ENCODE measurements around the gene GTF3C1.

The GTF3C1 gene

DNA sequence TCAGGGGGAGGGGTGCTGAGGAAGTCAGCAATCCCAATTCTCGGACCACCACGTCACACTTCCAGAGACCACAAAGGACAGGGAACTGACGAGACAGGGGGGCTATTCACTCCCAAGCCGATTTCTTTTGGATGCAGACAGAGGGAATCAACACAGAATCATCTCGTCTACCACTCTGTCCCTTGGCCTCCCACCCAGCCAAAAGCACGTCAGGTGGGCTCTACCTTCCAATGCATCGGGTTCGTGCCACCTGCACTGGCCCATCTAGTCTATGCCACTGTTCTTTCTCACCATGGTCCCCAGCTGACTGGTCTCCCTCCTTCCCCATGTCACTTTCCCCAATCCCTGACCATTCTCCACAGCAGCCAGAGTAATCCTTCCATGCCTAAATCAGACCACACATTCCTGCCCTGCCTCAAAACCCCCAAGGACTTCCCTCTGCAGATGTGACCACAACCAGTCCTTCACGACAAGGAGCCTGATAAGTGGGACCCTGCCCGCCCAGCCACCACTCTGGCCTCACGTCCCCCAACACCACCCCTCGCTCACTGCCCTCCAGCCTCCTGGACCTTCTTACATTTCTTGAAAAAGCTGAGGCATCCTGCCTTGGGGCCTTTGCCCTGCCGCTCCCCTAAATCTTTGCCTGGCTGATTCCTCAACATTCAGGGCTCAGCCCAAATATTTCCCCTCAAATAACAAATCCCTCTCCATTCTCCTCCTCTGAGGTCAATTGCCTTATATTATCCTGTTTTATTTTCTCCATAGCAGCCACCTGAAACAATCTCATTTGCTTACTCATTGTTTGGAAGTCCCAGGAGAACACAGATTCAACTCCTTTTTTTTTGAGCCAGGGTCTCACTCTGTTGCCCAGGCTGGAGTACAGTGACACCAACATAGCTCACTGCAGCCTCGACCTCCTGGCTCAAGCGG is 77.4 kb downstream of the GTF3C1 start:
- no peak for DNase-seq (ENCODE audit: low read depth)
- H3K4me3 ChIP-seq (ENCODE audit: low read length): no peak overlapping the region

GRCh38 chr16:27471661-27472060 is 78.1 kb downstream of the GTF3C1 start:
- Histone ChIP-seq H3K27me3 (replicated peaks; ENCODE audit: control insufficient read depth, insufficient read depth, low read length) (no peaks in the 10 kb centered on the region), H3K4me1 (ENCODE audit: control insufficient read depth, insufficient read depth, low read length) (peaks cover 21% of the 10 kb centered on the region), H3K4me3 (ENCODE audit: low read length) (no peak overlapping the region), H3K9me3 (ENCODE audit: control insufficient read depth, low read length) (no peaks in the 10 kb centered on the region), H3K9ac (ENCODE audit: low read length) (no peak overlapping the region), H3K36me3 (ENCODE audit: control insufficient read depth, insufficient read depth, low read length, severe bottlenecking) (peaks cover 96% of the 10 kb centered on the region)
- no peak for DNase-seq (ENCODE audit: low read depth)

More for the DNA sequence above, 77.4 kb downstream of the GTF3C1 start:
- H3K27me3 ChIP-seq (replicated peaks; ENCODE audit: control insufficient read depth, insufficient read depth, low read length): no peaks in the 10 kb centered on the region
- no peaks in the 10 kb centered on the region for H3K9me3 ChIP-seq (ENCODE audit: control insufficient read depth, low read length)
- H3K36me3 ChIP-seq (ENCODE audit: control insufficient read depth, insufficient read depth, low read length, severe bottlenecking): peaks cover 96% of the 10 kb centered on the region
- no peak overlapping the region for H3K9ac ChIP-seq (ENCODE audit: low read length)
- H3K4me1 ChIP-seq (ENCODE audit: control insufficient read depth, insufficient read depth, low read length): peaks cover 21% of the 10 kb centered on the region

- no peak overlapping the region for H3K4me3 ChIP-seq (ENCODE audit: low read length)
- H3K36me3 ChIP-seq (ENCODE audit: control insufficient read depth, insufficient read depth, low read length, severe bottlenecking): peaks cover 96% of the 10 kb centered on the region
- DNase-seq (ENCODE audit: low read depth): no peak
- no peak overlapping the region for H3K9ac ChIP-seq (ENCODE audit: low read length)
- peaks cover 15% of the 10 kb centered on the region for H3K4me1 ChIP-seq (ENCODE audit: control insufficient read depth, insufficient read depth, low read length)
- H3K9me3 ChIP-seq (ENCODE audit: control insufficient read depth, low read length): no peaks in the 10 kb centered on the region
- no peaks in the 10 kb centered on the region for H3K27me3 ChIP-seq (replicated peaks; ENCODE audit: control insufficient read depth, insufficient read depth, low read length)
These were observed 78.9 kb downstream of the GTF3C1 start for GRCh38 chr16:27470567-27471431.

DNA sequence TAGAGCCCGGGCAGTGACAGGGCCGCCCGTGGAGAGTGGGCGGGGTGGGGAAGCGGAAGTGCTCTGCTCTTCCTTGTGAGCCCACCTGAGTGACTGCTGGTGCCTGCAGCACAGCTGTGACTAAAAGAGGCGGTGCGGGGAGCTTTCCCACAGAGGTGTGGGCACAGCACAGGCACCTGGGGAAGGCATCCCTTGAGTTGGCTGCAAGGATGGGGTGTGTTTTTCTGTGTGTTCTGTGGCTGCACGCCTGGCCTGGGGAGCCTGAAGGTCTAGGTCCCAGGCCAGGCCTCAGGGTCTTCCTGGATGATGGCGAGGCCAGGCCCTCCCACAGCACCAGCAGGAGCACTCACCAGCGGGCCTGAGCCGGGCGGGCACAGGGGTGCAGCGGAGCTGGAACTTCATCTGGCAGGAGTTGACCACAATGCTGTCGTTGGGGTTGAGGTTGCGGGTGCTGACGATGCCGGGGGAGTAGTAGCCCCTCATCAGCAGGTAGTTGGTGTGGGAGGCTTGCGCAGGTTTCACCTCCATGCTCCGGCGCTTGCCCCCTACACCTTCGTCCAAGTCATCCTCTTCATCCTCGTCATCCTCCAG is 80.7 kb downstream of the GTF3C1 start:
- Histone ChIP-seq H3K36me3 (ENCODE audit: control insufficient read depth, insufficient read depth, low read length, severe bottlenecking) (peaks cover 97% of the 10 kb centered on the region), H3K9ac (ENCODE audit: low read length) (no peak overlapping the region)
- DNase-seq (ENCODE audit: low read depth): no peak

GRCh38 chr16:27465483-27465879 is 84.2 kb downstream of the GTF3C1 start:
- Histone ChIP-seq H3K27me3 (replicated peaks; ENCODE audit: control insufficient read depth, insufficient read depth, low read length) (no peaks in the 10 kb centered on the region), H3K4me3 (ENCODE audit: low read length) (no peak overlapping the region), H3K36me3 (ENCODE audit: control insufficient read depth, insufficient read depth, low read length, severe bottlenecking) (peaks cover 98% of the 10 kb centered on the region), H3K9ac (ENCODE audit: low read length) (no peak overlapping the region), H3K4me1 (ENCODE audit: control insufficient read depth, insufficient read depth, low read length) (peaks cover 13% of the 10 kb centered on the region), H3K9me3 (ENCODE audit: control insufficient read depth, low read length) (no peaks in the 10 kb centered on the region)
- DNase-seq (ENCODE audit: low read depth): no peak

More for the DNA sequence above, 80.7 kb downstream of the GTF3C1 start:
- Histone ChIP-seq H3K4me1 (ENCODE audit: control insufficient read depth, insufficient read depth, low read length) (peaks cover 12% of the 10 kb centered on the region), H3K4me3 (ENCODE audit: low read length) (no peak overlapping the region), H3K27me3 (replicated peaks; ENCODE audit: control insufficient read depth, insufficient read depth, low read length) (no peaks in the 10 kb centered on the region), H3K9me3 (ENCODE audit: control insufficient read depth, low read length) (no peaks in the 10 kb centered on the region)

DNA sequence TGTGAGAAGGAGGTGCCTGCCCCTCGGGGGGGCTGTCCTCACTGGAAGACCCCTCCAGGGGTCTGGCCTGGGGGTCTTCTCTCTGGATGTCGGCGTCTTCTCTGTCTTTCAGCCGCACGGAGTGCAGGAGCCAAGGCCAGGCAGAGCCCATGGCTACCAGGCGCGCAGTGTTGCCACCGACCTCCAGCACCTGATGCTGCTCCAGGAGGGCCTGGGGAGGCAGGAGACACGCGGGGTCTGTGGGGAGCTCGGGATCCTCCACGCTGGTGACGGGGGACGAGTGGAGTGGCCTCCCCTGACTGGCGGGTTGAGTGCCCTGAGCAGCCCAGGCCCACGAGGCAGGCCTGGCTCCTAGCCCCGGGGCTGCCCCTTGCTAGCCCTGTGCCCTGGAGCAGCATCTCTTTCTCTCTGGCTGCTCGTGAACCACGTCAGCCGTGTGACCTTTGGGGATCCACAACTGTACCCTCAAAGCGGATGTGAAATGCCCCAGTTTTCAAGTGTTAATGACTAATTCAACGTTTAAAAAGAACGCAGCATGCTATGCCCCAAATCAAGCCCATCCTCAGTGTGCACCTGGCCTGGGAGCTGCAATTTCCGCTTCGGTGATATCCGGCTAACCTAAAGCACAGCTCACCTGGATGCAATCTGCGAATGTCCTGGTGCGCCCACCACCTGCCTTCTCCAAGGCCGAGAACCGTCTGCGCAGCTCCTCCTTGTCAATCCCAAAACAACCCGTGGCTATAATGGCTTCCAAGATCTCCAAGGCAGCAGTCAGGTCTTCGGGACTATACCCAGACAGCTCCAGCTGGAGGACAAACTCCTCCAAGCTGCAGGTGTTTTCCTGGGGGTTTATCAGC is 84.9 kb downstream of the GTF3C1 start:
- no peak for DNase-seq (ENCODE audit: low read depth)
- no peak overlapping the region for H3K4me3 ChIP-seq (ENCODE audit: low read length)
- H3K9me3 ChIP-seq (ENCODE audit: control insufficient read depth, low read length): no peaks in the 10 kb centered on the region
- H3K4me1 ChIP-seq (ENCODE audit: control insufficient read depth, insufficient read depth, low read length): peaks cover 13% of the 10 kb centered on the region
- no peaks in the 10 kb centered on the region for H3K27me3 ChIP-seq (replicated peaks; ENCODE audit: control insufficient read depth, insufficient read depth, low read length)
- H3K36me3 ChIP-seq (ENCODE audit: control insufficient read depth, insufficient read depth, low read length, severe bottlenecking): peaks cover 97% of the 10 kb centered on the region
- no peak overlapping the region for H3K9ac ChIP-seq (ENCODE audit: low read length)

GRCh38 chr16:27463741-27464591 is 85.7 kb downstream of the GTF3C1 start:
- Histone ChIP-seq H3K9me3 (ENCODE audit: control insufficient read depth, low read length) (no peaks in the 10 kb centered on the region), H3K27me3 (replicated peaks; ENCODE audit: control insufficient read depth, insufficient read depth, low read length) (no peaks in the 10 kb centered on the region), H3K4me1 (ENCODE audit: control insufficient read depth, insufficient read depth, low read length) (peaks cover 13% of the 10 kb centered on the region), H3K36me3 (ENCODE audit: control insufficient read depth, insufficient read depth, low read length, severe bottlenecking) (peaks cover 94% of the 10 kb centered on the region), H3K4me3 (ENCODE audit: low read length) (no peak overlapping the region), H3K9ac (ENCODE audit: low read length) (no peak overlapping the region)
- no peak for DNase-seq (ENCODE audit: low read depth)

DNA sequence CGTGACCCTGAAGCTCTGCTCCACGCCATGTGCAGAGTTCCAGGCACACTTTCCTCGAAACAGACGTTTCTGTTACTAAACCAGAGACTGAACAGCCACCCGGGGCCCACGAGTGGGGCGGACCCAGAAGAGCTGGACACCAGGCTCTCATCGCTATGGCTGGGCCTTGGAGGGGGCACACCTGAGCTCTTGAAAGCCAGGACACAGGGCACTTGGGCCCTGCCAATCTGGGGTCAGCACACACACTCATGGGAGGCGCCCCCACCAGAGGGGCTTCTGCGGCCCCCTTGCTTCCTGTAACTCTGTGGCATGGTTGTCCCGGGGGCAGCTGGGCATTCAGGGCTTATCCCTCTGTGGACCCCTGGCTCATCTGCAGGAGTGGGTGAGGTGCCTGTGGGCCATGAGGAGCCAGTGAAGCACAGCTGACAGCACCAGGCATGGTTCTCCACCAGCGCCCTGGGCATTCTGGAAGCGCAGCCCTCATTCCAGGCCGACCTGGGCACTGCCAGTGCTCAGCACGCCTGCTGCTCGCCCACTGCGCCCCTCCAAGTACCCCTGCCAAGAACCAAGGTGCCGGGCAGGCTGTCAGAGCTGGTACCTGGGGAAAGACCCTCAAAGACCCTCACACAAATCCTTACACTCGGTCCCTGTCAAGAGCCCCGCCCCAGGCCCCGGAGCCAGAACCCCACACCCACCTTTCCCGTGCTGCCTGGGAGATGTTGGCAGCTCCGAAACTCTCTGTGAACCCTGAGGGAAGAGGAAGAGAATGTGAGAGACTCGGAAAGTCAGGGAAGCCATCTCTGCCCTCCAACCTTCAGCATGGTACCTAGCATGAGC is 86.6 kb downstream of the GTF3C1 start:
- DNase-seq (ENCODE audit: low read depth): no peak
- H3K9me3 ChIP-seq (ENCODE audit: control insufficient read depth, low read length): no peaks in the 10 kb centered on the region
- peaks cover 85% of the 10 kb centered on the region for H3K36me3 ChIP-seq (ENCODE audit: control insufficient read depth, insufficient read depth, low read length, severe bottlenecking)
- peaks cover 13% of the 10 kb centered on the region for H3K4me1 ChIP-seq (ENCODE audit: control insufficient read depth, insufficient read depth, low read length)
- no peak overlapping the region for H3K4me3 ChIP-seq (ENCODE audit: low read length)
- H3K9ac ChIP-seq (ENCODE audit: low read length): no peak overlapping the region
- no peaks in the 10 kb centered on the region for H3K27me3 ChIP-seq (replicated peaks; ENCODE audit: control insufficient read depth, insufficient read depth, low read length)

GRCh38 chr16:27462200-27462845 is 87.4 kb downstream of the GTF3C1 start:
- Histone ChIP-seq H3K27me3 (replicated peaks; ENCODE audit: control insufficient read depth, insufficient read depth, low read length) (no peaks in the 10 kb centered on the region), H3K4me1 (ENCODE audit: control insufficient read depth, insufficient read depth, low read length) (peaks cover 13% of the 10 kb centered on the region), H3K9me3 (ENCODE audit: control insufficient read depth, low read length) (no peaks in the 10 kb centered on the region), H3K9ac (ENCODE audit: low read length) (no peak overlapping the region), H3K36me3 (ENCODE audit: control insufficient read depth, insufficient read depth, low read length, severe bottlenecking) (peaks cover 77% of the 10 kb centered on the region), H3K4me3 (ENCODE audit: low read length) (no peak overlapping the region)
- no peak for DNase-seq (ENCODE audit: low read depth)
